IMR-90 (cell line): ENCODE data around the gene DCLK1. TPM values are rescaled to one million over a fixed set of nuclear protein-coding genes. Genes with fewer than 3 reads are reported as not detected.

Source experiments
- ATAC-seq: fragments of 200-7000 bp; cut with Tn5 transposase; 2 replicates; pipeline ENCODE4 v1.9.1; 2020; ENCODE audit warnings: low read depth, mild to moderate bottlenecking, moderate library complexity
- BruUV-seq: library from RNA; stranded (reverse); fragments of 400-500 nt; replicated peaks from 2 replicates; lab custom pipeline; 2021; lab: Mats Ljungman, UMichigan
- CTCF ChIA-PET: fragments of 300-600 bp; formaldehyde crosslinking; extraction: SDS; loops from one replicate; lab custom pipeline; 2021; ENCODE audit warnings: antibody characterized with exemption; lab: Yijun Ruan, JAX
- POLR2A ChIA-PET: fragments of 300-600 bp; sonication (Branson Sonifier 250); formaldehyde crosslinking; loops from one replicate; lab custom pipeline; 2022; ENCODE audit warnings: antibody characterized with exemption; ENCODE audit not compliant: unreplicated experiment; lab: Charles Lee
- DNase-seq: peaks from one replicate; pipeline ENCODE4 v3.0.0; 2013
- H2AFZ ChIP-seq: replicated peaks from 2 replicates; pipeline ENCODE3; 2013; ENCODE audit warnings: low read length, mild to moderate bottlenecking; ENCODE audit not compliant: poor library complexity
- H2AK5ac ChIP-seq: 2 replicates; pipeline ENCODE4 v1.6.1; 2013; ENCODE audit warnings: low read depth, low read length, inconsistent platforms
- H2AK9ac ChIP-seq: replicated peaks from 2 replicates; pipeline ENCODE3; 2013; ENCODE audit warnings: mild to moderate bottlenecking, low read depth, low read length, moderate library complexity; ENCODE audit not compliant: poor library complexity
- H2BK120ac ChIP-seq: 2 replicates; pipeline ENCODE4 v1.6.1; 2013; ENCODE audit warnings: low read depth, low read length, inconsistent platforms
- H2BK15ac ChIP-seq: 3 replicates; pipeline ENCODE4 v1.6.1; 2013; ENCODE audit warnings: low read depth, low read length, inconsistent platforms
- H2BK20ac ChIP-seq: 2 replicates; pipeline ENCODE4 v1.6.1; 2013; ENCODE audit warnings: low read depth, mild to moderate bottlenecking, inconsistent platforms, low read length, moderate library complexity
- H2BK5ac ChIP-seq: 2 replicates; pipeline ENCODE4 v1.6.1; 2013; ENCODE audit warnings: mild to moderate bottlenecking, low read depth, low read length, inconsistent platforms; ENCODE audit not compliant: poor library complexity, severe bottlenecking
- H3K14ac ChIP-seq: replicated peaks from 2 replicates; pipeline ENCODE4 v1.6.1; 2013; ENCODE audit warnings: low read depth, low read length, inconsistent platforms
- H3K18ac ChIP-seq: 2 replicates; pipeline ENCODE4 v1.6.1; 2013; ENCODE audit warnings: low read depth, low read length, control low read depth
- H3K23ac ChIP-seq: 2 replicates; pipeline ENCODE4 v1.6.1; 2013; ENCODE audit warnings: low read depth, low read length, inconsistent platforms
- H3K27ac ChIP-seq: 2 replicates; pipeline ENCODE4 v1.5.1; 2013; ENCODE audit warnings: mild to moderate bottlenecking, control low read depth, low read length; ENCODE audit not compliant: insufficient read depth
- H3K27me3 ChIP-seq: 2 replicates; pipeline ENCODE4 v1.6.1; 2013; ENCODE audit warnings: low read length; ENCODE audit not compliant: control insufficient read depth, insufficient read depth
- H3K36me3 ChIP-seq: 2 replicates; pipeline ENCODE4 v1.6.1; 2013; ENCODE audit warnings: low read length, mixed read lengths; ENCODE audit not compliant: control insufficient read depth, insufficient read depth
- H3K4ac ChIP-seq: 2 replicates; pipeline ENCODE4 v1.6.1; 2013; ENCODE audit warnings: low read depth, low read length, inconsistent platforms
- H3K4me1 ChIP-seq: 2 replicates; pipeline ENCODE4 v1.6.1; 2013; ENCODE audit warnings: low read length, mixed read lengths; ENCODE audit not compliant: control insufficient read depth, insufficient read depth
- H3K4me2 ChIP-seq: 2 replicates; pipeline ENCODE4 v1.6.1; 2013; ENCODE audit warnings: low read depth, mild to moderate bottlenecking, control low read depth, low read length, moderate library complexity
- H3K4me3 ChIP-seq: 2 replicates; pipeline ENCODE4 v1.5.1; 2013; ENCODE audit warnings: low read depth, mild to moderate bottlenecking, control low read depth, low read length, moderate library complexity; ENCODE audit not compliant: insufficient read depth
- H3K56ac ChIP-seq: 2 replicates; pipeline ENCODE4 v1.6.1; 2013; ENCODE audit warnings: low read length, inconsistent platforms; ENCODE audit not compliant: insufficient read depth; ENCODE audit errors: extremely low read depth
- H3K79me1 ChIP-seq, 2 experiments: 2 replicates each; pipeline ENCODE4 v1.6.1; 2013; ENCODE audit warnings: low read length in 2 of 2, inconsistent platforms in 1 of 2, low read depth in 1 of 2
- H3K9ac ChIP-seq: 2 replicates; pipeline ENCODE4 v1.6.1; 2013; ENCODE audit warnings: low read depth, low read length, control low read depth
- H3K9me1 ChIP-seq: 2 replicates; pipeline ENCODE4 v1.6.1; 2013; ENCODE audit warnings: low read length, inconsistent platforms; ENCODE audit not compliant: insufficient read depth
- H3K9me3 ChIP-seq: 2 replicates; pipeline ENCODE4 v1.6.1; 2013; ENCODE audit warnings: low read length; ENCODE audit not compliant: control insufficient read depth, insufficient read depth
- H4K20me1 ChIP-seq: 2 replicates; pipeline ENCODE4 v1.6.1; 2013; ENCODE audit warnings: low read length, inconsistent platforms; ENCODE audit not compliant: insufficient read depth
- H4K5ac ChIP-seq: 2 replicates; pipeline ENCODE4 v1.6.1; 2013; ENCODE audit warnings: mild to moderate bottlenecking, low read depth, low read length, control low read depth
- H4K8ac ChIP-seq, 2 experiments: 2 replicates each; pipeline ENCODE4 v1.6.1; 2013; ENCODE audit warnings: low read depth in 2 of 2, low read length in 2 of 2, control low read depth in 1 of 2, inconsistent platforms in 1 of 2
- H4K91ac ChIP-seq: 2 replicates; pipeline ENCODE4 v1.6.1; 2013; ENCODE audit warnings: low read depth, low read length, inconsistent platforms; ENCODE audit not compliant: insufficient read depth
- MXI1 ChIP-seq: IDR thresholded peaks from 2 replicates; pipeline ENCODE4 v1.6.1; 2012; ENCODE audit warnings: low read depth, mild to moderate bottlenecking, low read length, moderate library complexity, borderline replicate concordance
- NFE2L2 ChIP-seq: fragments of 150-350 bp; IDR thresholded peaks from 2 replicates; pipeline ENCODE4 v1.6.1; 2016; ENCODE audit warnings: low read depth, mild to moderate bottlenecking, low read length
- POLR2A ChIP-seq: IDR thresholded peaks from 2 replicates; pipeline ENCODE4 v1.6.1; 2012; ENCODE audit warnings: mild to moderate bottlenecking, low read depth, low read length
- RFX5 ChIP-seq: IDR thresholded peaks from 2 replicates; pipeline ENCODE4 v1.8.0; 2012; ENCODE audit warnings: low read depth, mild to moderate bottlenecking, low read length, moderate library complexity
- WGBS, 2 experiments: methylation state at CpG; one replicate each; pipeline versions ENCODE4 v1.1.5 to v1.1.7; 2013; ENCODE audit warnings: missing lambda C conversion rate in 2 of 2; ENCODE audit not compliant: insufficient read length in 1 of 2; ENCODE audit errors: extremely low coverage in 2 of 2; 5-methylcytosine and 5-hydroxymethylcytosine counted together
- dilution Hi-C: fragments of 300-500 bp; cut with HindIII; formaldehyde crosslinking; loops from one replicate; pipeline ENCODE4 v1.14.3; 2018; ENCODE audit warnings: low sequenced_read_pairs; ENCODE audit not compliant: unreplicated experiment
- in situ Hi-C: fragments of 300-500 bp; cut with MboI; formaldehyde crosslinking; loops from 3 replicates; pipeline ENCODE4 v1.14.3; 2019; ENCODE audit warnings: low sequenced_read_pairs, inconsistent platforms, mixed read lengths
- intact Hi-C: fragments of 100-400 bp; cut with micrococcal nuclease; formaldehyde crosslinking; loops from 2 replicates; pipeline ENCODE4 v1.10.0; 2022
- polyA plus RNA-seq, 3 experiments: library from polyadenylated mRNA; depleted of rRNA; stranded (reverse); fragments of >200 nt; gene quantifications; 2 replicates each; pipeline ENCODE4 v1.2.3, GENCODE V29; 2012; ENCODE audit warnings: low replicate concordance in 1 of 3
- total RNA-seq: library from RNA; depleted of rRNA; stranded (reverse); fragments of >200 nt; gene quantifications from 2 replicates; pipeline ENCODE4 v1.2.3, GENCODE V29; 2012
- TF ChIP-seq, protein P1 (sequence below): fragments of 150-350 bp; IDR thresholded peaks from 2 replicates; pipeline ENCODE4 v1.6.1; 2017; ENCODE audit warnings: mild to moderate bottlenecking, antibody characterized with exemption, low read length, low read depth

Gene DCLK1
- total and polyA plus RNA-seq, 2 of the 4 experiments (the other 2 are of a cell fraction): under 0.01 to 0.02 TPM

DNA sequence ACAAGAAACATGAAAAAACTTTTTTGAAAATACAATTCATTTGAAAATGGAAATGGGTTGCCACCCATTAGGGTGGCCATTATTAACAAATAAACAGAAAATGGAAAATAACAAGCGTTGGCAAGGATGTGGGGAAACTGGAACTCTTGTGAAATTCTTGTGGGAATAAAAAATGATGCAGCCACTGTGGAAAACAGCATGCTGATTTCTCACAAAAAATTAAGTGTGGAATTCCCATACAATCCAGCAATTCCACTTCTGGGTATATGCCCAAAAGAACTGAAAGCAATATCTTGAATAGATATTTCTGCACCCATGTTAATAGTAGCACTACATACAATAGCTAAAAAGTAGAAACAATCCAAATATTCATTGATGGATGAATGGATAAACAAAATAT, 165.2 kb downstream of the DCLK1 start:
- ATAC-seq (no peak), DNase-seq (no peak)
- no peak overlapping the region for H2AK9ac ChIP-seq
- ChIA-PET CTCF (interaction anchor here (0.5 kb wide), 1 partner anchor 11 kb away, joined by 4 read pairs; no protein-coding TSS in a partner anchor), POLR2A (no interaction called here)
- H3K79me1 ChIP-seq: no peaks in the 10 kb centered on the region
- no TSS peak for BruUV-seq
- H2BK5ac ChIP-seq: no peak overlapping the region
- H3K9me3 ChIP-seq: peaks cover 5% of the 10 kb centered on the region
- no peak overlapping the region for H4K91ac ChIP-seq
- dilution Hi-C loops: no loop called here
- in situ Hi-C loops: loop anchor here (25.0 kb wide), 1 partner anchor 754 kb away; no protein-coding TSS in a partner anchor
- no peak overlapping the region for H2BK20ac ChIP-seq
- H3K14ac ChIP-seq: no peak overlapping the region
- H3K23ac ChIP-seq: no peak overlapping the region
- no peak overlapping the region for H3K4ac ChIP-seq
- H2AFZ ChIP-seq: no peak overlapping the region
- no peak overlapping the region for H2BK15ac ChIP-seq
- no peak overlapping the region for H4K5ac ChIP-seq
- no peak overlapping the region for H2BK120ac ChIP-seq
- H2AK5ac ChIP-seq: no peak overlapping the region
- no peaks in the 10 kb centered on the region for H4K20me1 ChIP-seq
- H3K4me3 ChIP-seq: no peak overlapping the region
- H3K27me3 ChIP-seq: no peaks in the 10 kb centered on the region; the same call in 1 of the 2 replicates
- no peak overlapping the region for H3K56ac ChIP-seq
- H3K4me2 ChIP-seq: no peak overlapping the region
- intact Hi-C loops: no loop called here
- H3K36me3 ChIP-seq: no peaks in the 10 kb centered on the region
- no peak overlapping the region for H3K9ac ChIP-seq
- H3K18ac ChIP-seq: no peak overlapping the region
- WGBS, 2 experiments: no CpG with 5 or more reads among the region's 1 CpG
- no peak overlapping the region for H4K8ac ChIP-seq
- H3K4me1 ChIP-seq: peaks cover 2% of the 10 kb centered on the region; the same call in 1 of the 2 replicates
- TF ChIP-seq POLR2A: no peak
- TF ChIP-seq NFE2L2: no peak
- TF ChIP-seq RFX5: no peak
- TF ChIP-seq, protein P1, sequence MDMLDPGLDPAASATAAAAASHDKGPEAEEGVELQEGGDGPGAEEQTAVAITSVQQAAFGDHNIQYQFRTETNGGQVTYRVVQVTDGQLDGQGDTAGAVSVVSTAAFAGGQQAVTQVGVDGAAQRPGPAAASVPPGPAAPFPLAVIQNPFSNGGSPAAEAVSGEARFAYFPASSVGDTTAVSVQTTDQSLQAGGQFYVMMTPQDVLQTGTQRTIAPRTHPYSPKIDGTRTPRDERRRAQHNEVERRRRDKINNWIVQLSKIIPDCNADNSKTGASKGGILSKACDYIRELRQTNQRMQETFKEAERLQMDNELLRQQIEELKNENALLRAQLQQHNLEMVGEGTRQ: no peak
- no peak for TF ChIP-seq MXI1
- no peaks in the 10 kb centered on the region for H3K9me1 ChIP-seq
- no peak overlapping the region for H3K27ac ChIP-seq
